Transverse colon (tissue), 4 donors: Measurements from ENCODE around the gene ZFAND3. TPM values are rescaled to one million over a fixed set of nuclear protein-coding genes. Genes with fewer than 3 reads are reported as not detected.

Source experiments
- DNase-seq: peaks from one replicate; pipeline ENCODE4 v3.0.0-alpha.2; 2019
- H3K27ac ChIP-seq, 4 donors: fragments of 200-600 bp; sonication (generic); 2 replicates each; pipeline ENCODE4 v1.5.1; 2016 to 2018; ENCODE audit warnings: inconsistent platforms in 4 of 4
- H3K27me3 ChIP-seq: fragments of 200-600 bp; sonication (generic); 2 replicates; pipeline ENCODE4 v1.5.1; 2017; ENCODE audit warnings: inconsistent platforms
- H3K36me3 ChIP-seq, 4 donors: fragments of 200-600 bp; sonication (generic); 2 replicates each; pipeline ENCODE4 v1.5.1; 2017 to 2019; ENCODE audit warnings: inconsistent platforms in 4 of 4
- H3K4me1 ChIP-seq, 4 donors: fragments of 200-600 bp; sonication (generic); 2 replicates each; pipeline ENCODE4 v1.5.1; 2017 to 2020; ENCODE audit warnings: inconsistent platforms in 4 of 4
- H3K4me3 ChIP-seq, 4 donors: fragments of 200-600 bp; sonication (generic); 1 replicate in 1 of 4; 2 replicates in 3 of 4; pipeline versions ENCODE4 v1.5.1 to v1.6.1; 2017 to 2019; ENCODE audit warnings: inconsistent platforms in 4 of 4
- H3K9me3 ChIP-seq, 2 donors: fragments of 200-600 bp; sonication (generic); 2 replicates each; pipeline ENCODE4 v1.5.1; 2017 to 2019; ENCODE audit warnings: inconsistent platforms in 2 of 2
- CTCF ChIP-seq, 5 experiments: fragments of 200-600 bp in 3 of 5; fragments of 450-650 bp in 2 of 5; sonication (generic) in 3 of 5; IDR thresholded peaks; 1 replicate in 2 of 5; 2 replicates in 3 of 5; pipeline ENCODE4 v1.5.1; 2016 to 2017; ENCODE audit warnings: antibody characterized with exemption in 5 of 5, inconsistent platforms in 3 of 5, mild to moderate bottlenecking in 2 of 5, moderate library complexity in 1 of 5
- EP300 ChIP-seq: sonication (generic); formaldehyde crosslinking; IDR thresholded peaks from one replicate; pipeline ENCODE4 v1.6.1; 2017; ENCODE audit warnings: antibody characterized with exemption, low read depth
- POLR2A ChIP-seq: fragments of 450-650 bp; IDR thresholded peaks from one replicate; pipeline ENCODE4 v1.6.1; 2016; ENCODE audit warnings: antibody characterized with exemption, mild to moderate bottlenecking, moderate library complexity
- POLR2AphosphoS5 ChIP-seq, 3 donors: sonication (generic); formaldehyde crosslinking; IDR thresholded peaks; one replicate each; pipeline ENCODE4 v1.6.1; 2016; ENCODE audit warnings: antibody characterized with exemption in 3 of 3
- WGBS, 2 donors: methylation state at CpG; one replicate each; pipeline ENCODE4 v1.1.5; 2018; ENCODE audit warnings: low coverage in 1 of 2; 5-methylcytosine and 5-hydroxymethylcytosine counted together
- in situ Hi-C, 4 donors: fragments of 200-750 bp; cut with MboI; loops; one replicate each; pipeline versions ENCODE4 v1.15.0 to v1.15.1; 2017; ENCODE audit warnings: low sequenced_read_pairs in 3 of 4, low pct_ligation_motif_present in 1 of 4, low pct_unique_long_range_greater_than_20kb in 1 of 4
- intact Hi-C: fragments of 100-400 bp; cut with DNase I; formaldehyde crosslinking; loops from one replicate; pipeline ENCODE4 v1.15.1; 2023; ENCODE audit warnings: low total_unique reads
- total RNA-seq, 4 donors: library from RNA; depleted of rRNA; stranded (reverse); fragments of >200 nt; gene quantifications; one replicate each; pipeline ENCODE4 v1.1.0, GENCODE V29; 2016

ZFAND3 gene
- total RNA-seq, 4 donors from 2014 or later: 20.5 to 83.4 (median 36.5) TPM

- in situ Hi-C loops (no loop called here), intact Hi-C loops (no loop called here)
- H3K27me3 ChIP-seq: no peaks in the 10 kb centered on the region
- no peaks in the 10 kb centered on the region for H3K36me3 ChIP-seq
- no peaks in the 10 kb centered on the region for H3K4me1 ChIP-seq
- DNase-seq: no peak
- no peaks in the 10 kb centered on the region for H3K9me3 ChIP-seq
- H3K4me3 ChIP-seq: no peak overlapping the region
- TF ChIP-seq POLR2A (no peak), EP300 (no peak), CTCF (IDR thresholded peaks at IDR 0.05) (no peak), POLR2AphosphoS5 (IDR thresholded peaks at IDR 0.05) (no peak)
- H3K27ac ChIP-seq: no peak overlapping the region
- WGBS, 2 donors: 76 to 89% methylated on average over 2 to 6 of the region's 6 CpGs
Observed at GRCh38 chr6:38155621-38156204, 336.2 kb downstream of the ZFAND3 start.

GRCh38 chr6:38156818-38157565, 337.5 kb downstream of the ZFAND3 start:
- WGBS, 2 donors: 93% methylated on average over 3 to 10 of the region's 10 CpGs
- H3K4me3 ChIP-seq: no peak overlapping the region
- intact Hi-C loops (no loop called here), in situ Hi-C loops (no loop called here)
- H3K9me3 ChIP-seq: no peaks in the 10 kb centered on the region
- no peak for DNase-seq
- TF ChIP-seq CTCF (IDR thresholded peaks at IDR 0.05) (no peak), EP300 (no peak), POLR2A (no peak), POLR2AphosphoS5 (IDR thresholded peaks at IDR 0.05) (no peak)
- no peaks in the 10 kb centered on the region for H3K36me3 ChIP-seq
- no peaks in the 10 kb centered on the region for H3K27me3 ChIP-seq
- H3K4me1 ChIP-seq: no peaks in the 10 kb centered on the region
- no peak overlapping the region for H3K27ac ChIP-seq

GRCh38 chr6:38157905-38158304, 338.4 kb downstream of the ZFAND3 start:
- Histone ChIP-seq H3K4me1 (no peaks in the 10 kb centered on the region), H3K27me3 (no peaks in the 10 kb centered on the region), H3K27ac (no peak overlapping the region), H3K9me3 (no peaks in the 10 kb centered on the region), H3K4me3 (no peak overlapping the region), H3K36me3 (no peaks in the 10 kb centered on the region)
- 93% methylated on average over 11 of the region's 11 CpGs; no CpG with 5 or more reads in 1 of the 2 donors for WGBS, 2 donors
- TF ChIP-seq POLR2AphosphoS5 (IDR thresholded peaks at IDR 0.05) (no peak), EP300 (no peak), CTCF (IDR thresholded peaks at IDR 0.05) (no peak), POLR2A (no peak)
- in situ Hi-C loops: no loop called here
- intact Hi-C loops: no loop called here
- DNase-seq: no peak

GRCh38 chr6:38158762-38159350, 339.3 kb downstream of the ZFAND3 start:
- in situ Hi-C loops: no loop called here
- TF ChIP-seq POLR2A (no peak), CTCF (IDR thresholded peaks at IDR 0.05) (no peak), POLR2AphosphoS5 (IDR thresholded peaks at IDR 0.05) (no peak), EP300 (no peak)
- intact Hi-C loops: no loop called here

More at GRCh38 chr6:38158762-38159350, 339.3 kb downstream of the ZFAND3 start:
- Histone ChIP-seq H3K4me1 (peaks cover 0 to 3% (median 0%) of the 10 kb centered on the region in 4 donors), H3K36me3 (no peaks in the 10 kb centered on the region), H3K27ac (no peak overlapping the region), H3K27me3 (no peaks in the 10 kb centered on the region), H3K9me3 (no peaks in the 10 kb centered on the region), H3K4me3 (no peak overlapping the region)
- DNase-seq: no peak
- 87 to 90% methylated on average over 5 to 14 of the region's 14 CpGs for WGBS, 2 donors
